ENCODE results near the gene MAP3K7.

The MAP3K7 gene

GRCh38 chr6:90586836-90587638 is at the start of gene MAP3K7:
TSS of gene MAP3K7 (minus strand) at chr6:90587072. CDS start at chr6:90586883, 189 bp downstream.
- peak; percentile 56 for DNase-seq (ENCODE audit: insufficient read length, low spot score)
- FAIRE-seq = peak; percentile 96

DNA sequence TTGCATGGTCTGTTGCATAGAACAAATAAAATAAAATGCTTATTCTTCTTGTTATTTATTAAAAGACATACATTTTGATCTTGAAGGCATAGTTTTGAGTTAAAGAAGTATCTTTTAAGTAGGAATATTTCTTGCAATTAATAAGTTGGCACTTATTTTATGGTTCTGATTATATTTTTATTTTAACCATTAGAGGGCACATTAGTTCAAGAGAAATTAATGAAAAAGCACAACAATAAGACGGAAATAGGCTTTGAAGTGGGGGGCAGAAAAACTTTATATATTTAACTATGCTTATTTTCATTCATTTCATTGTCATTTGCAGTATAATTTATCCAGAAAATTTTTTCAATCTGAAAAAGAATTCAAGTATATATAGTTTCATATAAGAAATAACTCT is 44.2 kb upstream of the MAP3K7 start:
- no peak for DNase-seq (ENCODE audit: insufficient read length, low spot score)
- no peak for FAIRE-seq

DNA sequence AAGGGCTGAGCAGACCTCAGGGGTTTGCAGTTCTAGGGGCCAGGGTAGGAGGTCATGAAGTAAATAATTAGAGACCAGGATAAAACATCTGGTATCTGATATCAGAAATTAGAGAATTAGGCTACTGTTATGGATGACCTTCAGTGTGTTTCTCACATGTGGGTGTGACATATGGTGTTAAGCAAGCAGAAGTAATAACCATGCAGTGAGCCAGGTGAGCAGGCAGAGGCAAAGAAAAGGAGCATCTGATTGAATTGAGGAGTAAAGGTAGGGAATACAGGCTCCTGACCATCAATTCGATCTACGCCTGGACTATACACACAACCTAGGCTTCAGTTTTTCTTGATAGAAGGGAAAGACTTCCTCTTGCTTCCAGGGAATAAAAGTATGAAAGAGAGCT is 34.7 kb upstream of the MAP3K7 start:
- DNase-seq (ENCODE audit: insufficient read length, low spot score) (no peak), FAIRE-seq (no peak)

GRCh38 chr6:90619221-90619620 is 32.3 kb upstream of the MAP3K7 start:
- no peak for FAIRE-seq
- no peak for DNase-seq (ENCODE audit: insufficient read length, low spot score)

DNA sequence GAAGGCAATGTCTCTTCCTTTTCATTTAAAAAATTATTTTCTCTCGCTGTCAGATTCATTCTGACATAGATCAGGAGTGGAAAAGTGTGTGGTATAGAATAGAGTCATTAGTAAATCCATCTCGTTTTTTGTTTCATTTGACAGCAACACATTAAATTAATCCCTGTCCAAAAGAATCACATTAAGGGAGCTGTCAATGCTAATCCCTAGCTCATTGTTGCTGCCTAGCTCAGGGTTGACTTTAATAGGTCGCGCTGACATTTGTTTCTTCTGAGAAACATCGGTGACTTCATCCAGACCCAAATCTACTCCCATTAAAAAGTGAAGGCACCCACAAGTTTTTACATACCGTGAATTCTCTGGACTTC is 25.4 kb upstream of the MAP3K7 start:
- FAIRE-seq (no peak), DNase-seq (ENCODE audit: insufficient read length, low spot score) (no peak)

DNA sequence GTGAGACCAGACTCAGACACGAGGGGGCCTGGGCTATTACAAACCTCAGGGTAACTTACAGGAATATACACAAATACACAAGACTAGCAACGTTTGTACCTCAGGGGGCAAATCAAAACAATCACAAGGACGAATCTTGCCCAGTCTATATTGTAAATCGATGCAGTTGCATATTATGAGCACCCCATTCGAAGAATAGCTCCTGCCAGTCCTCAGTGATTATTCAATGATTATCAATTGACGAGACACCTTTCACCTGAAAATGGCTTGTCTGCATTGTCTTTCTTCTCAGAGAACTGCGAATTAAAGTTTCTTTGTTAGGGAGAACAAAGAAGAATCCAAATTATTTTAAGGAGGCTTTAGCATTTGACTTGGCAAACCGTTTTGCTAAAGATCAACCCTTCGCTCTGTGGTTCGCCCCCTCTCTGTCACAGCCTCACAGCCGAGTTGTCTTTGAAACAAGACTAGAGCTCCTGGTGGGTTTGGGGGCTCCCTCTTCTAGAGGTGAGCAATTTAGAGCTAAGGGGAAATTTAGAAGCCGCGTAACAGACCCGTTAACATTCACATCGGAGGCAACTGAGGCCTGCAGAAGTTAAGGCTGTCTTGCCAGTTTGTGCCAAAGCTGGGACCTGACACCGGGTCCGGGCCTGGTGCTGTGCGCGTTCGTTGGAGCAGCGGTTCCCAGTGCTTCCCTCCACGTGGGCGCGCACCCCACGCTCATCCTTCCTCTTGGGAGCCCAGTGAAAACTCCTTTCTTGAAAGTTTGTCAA is 24.9 kb upstream of the MAP3K7 start:
- DNase-seq (ENCODE audit: insufficient read length, low spot score) = no peak

DNA sequence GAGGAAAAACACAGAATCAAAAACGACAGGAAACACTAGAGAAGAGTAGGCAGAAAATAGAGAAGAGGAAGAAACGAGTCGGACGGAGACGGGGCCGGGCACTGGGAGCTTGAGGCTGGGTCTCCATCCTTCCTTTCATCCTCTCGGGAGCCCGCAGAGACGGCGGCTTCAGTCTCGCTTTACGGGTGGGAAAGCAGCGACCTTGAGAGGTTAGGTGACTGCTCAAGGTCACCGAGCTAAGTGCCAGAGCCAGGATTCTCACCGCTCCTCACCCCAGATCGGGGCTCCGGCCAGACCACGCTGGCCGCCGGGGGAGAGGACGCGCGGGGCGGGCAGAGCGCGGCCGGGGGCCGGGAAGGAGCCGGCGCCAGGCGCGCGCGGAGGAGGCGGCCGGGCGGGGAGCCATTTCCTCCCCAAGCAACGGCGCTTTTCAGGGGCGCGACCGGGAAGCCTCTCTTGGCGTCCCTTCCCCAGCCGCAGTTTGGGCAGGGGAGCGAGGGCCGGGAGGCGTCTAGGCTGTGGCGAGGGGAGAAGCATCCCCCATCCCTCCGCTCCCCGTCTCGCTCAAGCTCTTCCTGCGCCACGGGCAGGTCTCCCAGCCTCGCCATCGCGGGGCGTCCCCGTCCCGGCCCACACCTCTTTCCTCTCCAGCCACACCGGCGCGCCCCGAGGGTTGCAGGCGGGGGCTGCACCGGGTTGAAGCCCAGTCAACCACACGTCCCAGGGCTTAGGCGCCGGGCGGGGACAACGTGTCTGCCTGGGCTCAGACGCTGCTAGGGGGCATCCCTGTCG is 24.1 kb upstream of the MAP3K7 start:
- DNase-seq (ENCODE audit: insufficient read length, low spot score) (peak; percentile 34), FAIRE-seq (peak; percentile 62)

More for the DNA sequence above, 24.9 kb upstream of the MAP3K7 start:
- no peak for FAIRE-seq

- DNase-seq (ENCODE audit: insufficient read length, low spot score) (no peak), FAIRE-seq (no peak)
These were observed 23.5 kb upstream of the MAP3K7 start for GRCh38 chr6:90610301-90610750.

DNA sequence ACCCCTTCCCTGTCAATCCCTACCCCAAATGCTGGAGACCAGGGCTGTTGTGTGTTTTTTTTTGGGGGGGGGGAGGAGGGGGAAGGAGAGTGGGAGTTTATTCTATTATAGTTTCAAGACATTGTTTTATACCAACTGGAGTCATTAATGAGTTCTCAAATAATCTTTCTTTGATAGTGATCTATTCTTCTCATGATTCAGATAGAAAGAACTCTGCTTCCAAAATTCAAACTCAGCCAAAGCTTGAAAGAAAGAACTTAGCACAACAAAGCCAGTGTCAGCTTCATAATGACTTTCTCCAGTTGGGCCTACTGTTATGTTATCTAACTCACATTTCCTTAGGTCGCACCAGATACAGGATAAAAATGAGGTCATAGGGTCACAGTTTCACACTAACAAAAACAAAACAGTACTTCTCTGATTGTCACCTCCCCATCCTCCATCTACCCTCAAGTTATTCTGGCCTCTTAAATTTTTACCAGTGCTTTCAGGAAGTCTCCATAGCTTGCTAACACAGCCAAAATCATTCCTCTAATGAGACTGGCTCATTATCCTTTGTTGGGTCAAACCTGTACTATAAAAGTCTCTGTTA is 19.0 kb upstream of the MAP3K7 start:
- DNase-seq (ENCODE audit: insufficient read length, low spot score) (no peak), FAIRE-seq (no peak)

- DNase-seq (ENCODE audit: insufficient read length, low spot score) = no peak
- no peak for FAIRE-seq
These were observed 17.7 kb upstream of the MAP3K7 start for GRCh38 chr6:90604546-90604945.

DNA sequence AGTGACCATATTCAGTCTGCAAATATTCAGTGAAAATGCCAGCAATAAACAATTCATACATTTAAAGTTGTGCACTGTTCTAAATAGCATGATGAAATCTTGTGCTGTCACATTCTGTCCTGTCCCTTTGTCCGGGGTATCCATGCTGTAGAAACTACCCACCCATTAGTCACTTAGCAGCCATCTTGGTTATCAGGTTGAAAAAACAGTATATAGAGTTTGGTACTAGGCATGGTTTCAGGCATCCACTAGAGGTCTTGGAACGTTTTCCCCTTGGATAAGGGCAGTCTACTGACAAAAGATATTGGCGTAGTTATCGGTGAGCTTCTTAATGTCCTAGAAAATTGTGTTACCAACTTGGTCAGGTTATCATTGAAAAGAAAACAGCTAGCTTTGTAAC is 12.3 kb upstream of the MAP3K7 start:
- no peak for FAIRE-seq
- no peak for DNase-seq (ENCODE audit: insufficient read length, low spot score)

GRCh38 chr6:90598192-90598951 is 11.5 kb upstream of the MAP3K7 start:
- FAIRE-seq (no peak), DNase-seq (ENCODE audit: insufficient read length, low spot score) (no peak)

DNA sequence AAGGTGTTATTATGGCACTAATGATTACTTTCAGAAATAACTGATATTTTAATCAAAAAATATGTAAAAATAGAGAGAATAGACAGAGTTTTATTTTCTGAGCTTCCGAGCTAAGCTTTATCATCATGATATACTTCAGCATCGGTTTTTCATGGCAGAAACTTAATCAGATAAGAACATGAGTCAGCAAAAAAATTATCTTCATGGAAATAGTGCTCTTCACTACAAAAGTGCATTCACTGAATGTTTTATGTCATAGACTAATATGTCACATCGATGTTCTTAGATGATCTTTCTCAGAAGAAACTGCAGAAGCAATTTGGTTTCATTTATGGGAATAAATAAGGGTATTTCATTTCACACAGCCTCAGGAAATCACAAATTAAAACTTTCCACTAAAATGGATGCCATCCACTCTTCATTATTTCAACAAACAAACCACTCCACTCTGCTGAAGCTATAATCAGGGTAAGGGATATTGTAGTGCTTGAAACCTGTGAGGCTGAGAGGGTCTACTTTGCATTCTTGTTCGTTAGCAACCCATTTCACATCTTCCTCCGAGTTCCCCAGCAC is 10.2 kb upstream of the MAP3K7 start:
- DNase-seq (ENCODE audit: insufficient read length, low spot score) (no peak), FAIRE-seq (no peak)

DNA sequence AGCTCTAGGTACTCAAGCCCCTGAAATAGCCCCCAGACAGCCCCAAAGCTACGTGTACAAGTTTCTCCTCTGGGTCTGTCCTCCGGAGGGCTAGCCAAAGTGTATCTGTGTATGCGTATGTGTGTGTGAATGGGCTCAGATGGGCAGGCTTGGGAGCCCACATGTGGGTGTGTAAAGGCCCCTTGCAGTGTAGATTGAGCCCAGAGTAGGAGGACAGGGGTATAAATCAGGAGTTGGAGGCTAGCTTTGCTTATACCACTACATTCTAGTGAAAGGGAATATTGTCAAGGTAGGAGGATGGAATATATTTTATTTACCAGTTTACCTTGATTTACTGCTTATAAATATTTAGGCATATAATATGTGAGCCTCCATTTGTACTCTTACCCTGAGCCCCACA is 9.0 kb upstream of the MAP3K7 start:
- DNase-seq (ENCODE audit: insufficient read length, low spot score) (no peak), FAIRE-seq (no peak)

DNA sequence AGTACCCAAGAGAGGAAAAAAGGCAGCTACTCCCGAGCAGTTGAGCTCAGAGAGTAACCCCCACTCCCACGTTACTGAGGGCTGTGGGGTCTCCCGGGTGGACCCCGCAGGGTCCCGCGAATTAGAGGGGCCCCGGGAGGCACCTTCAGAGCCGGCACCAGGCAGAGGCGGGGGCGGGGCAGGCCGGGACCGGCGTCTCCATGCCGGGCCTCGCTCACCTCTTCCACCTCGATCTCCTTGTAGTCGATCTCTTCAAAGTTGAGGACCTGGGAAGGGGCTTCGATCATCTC is 381 bp downstream of the MAP3K7 start:
- FAIRE-seq (peak; percentile 62), DNase-seq (ENCODE audit: insufficient read length, low spot score) (no peak)

GRCh38 chr6:90584636-90585255 is 2.1 kb downstream of the MAP3K7 start:
- DNase-seq (ENCODE audit: insufficient read length, low spot score) (no peak), FAIRE-seq (peak; percentile 71)

DNA sequence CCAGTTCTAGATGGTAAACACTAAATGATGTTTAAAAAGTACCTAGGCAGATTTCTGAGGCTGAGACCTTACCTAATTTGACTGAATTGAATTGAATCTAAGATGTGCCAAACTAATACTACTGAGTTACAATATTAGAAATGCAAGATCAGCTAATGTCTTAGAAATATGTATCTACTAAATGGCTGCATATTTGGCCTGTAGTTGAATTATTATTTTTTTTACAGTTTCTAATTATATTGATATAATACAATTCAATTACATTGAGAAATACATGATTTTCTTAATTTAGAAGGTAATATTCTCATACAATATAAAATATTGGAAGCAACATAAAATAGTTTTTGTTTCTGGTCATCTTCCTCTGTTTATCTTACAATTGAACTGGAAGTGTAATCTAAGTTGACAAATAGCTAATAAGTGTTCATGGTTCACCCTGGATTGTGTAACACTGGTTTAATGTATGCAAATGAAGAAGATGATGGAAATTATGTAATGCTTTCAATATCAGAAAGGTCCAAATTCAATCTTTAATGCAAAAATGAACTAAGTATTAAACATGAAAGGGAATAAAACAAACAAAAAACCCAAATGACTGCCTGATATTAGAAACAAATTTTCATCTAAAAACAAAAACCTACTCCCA is 2.9 kb downstream of the MAP3K7 start:
- no peak for DNase-seq (ENCODE audit: insufficient read length, low spot score)
- FAIRE-seq = peak; percentile 65

DNA sequence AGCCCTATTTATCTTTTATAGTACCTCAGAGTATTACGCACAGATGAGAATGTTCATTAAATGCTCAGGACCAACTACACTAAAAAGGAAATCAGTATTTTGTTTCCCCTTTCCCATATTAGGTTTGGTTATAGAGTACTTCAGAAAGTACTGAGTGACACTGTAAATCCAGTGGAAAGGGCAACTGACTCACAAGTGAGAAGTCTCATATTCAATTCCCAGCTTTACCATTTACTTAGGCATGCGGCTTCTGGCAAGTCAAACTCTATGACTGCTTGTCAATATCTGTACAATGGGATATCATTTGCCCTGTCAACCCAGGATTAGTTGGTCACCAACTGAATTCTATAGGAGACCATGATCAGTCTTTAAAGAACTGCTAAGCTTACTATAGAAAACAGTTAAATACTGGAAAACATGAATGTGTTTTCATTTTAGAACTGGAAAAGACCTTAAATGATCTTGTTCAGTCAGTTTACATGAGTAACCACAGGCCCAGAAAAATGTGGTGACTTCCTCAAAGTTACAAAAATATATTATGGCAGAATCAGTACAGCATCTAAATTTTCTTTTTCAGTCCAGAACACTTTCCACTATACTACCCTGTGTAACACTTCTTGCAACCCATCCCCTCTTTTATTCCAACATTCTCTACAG is 3.6 kb downstream of the MAP3K7 start:
- no peak for DNase-seq (ENCODE audit: insufficient read length, low spot score)
- no peak for FAIRE-seq

GRCh38 chr6:90581146-90581545 is 5.7 kb downstream of the MAP3K7 start:
- FAIRE-seq = no peak
- no peak for DNase-seq (ENCODE audit: insufficient read length, low spot score)
